Right renal cortex interstitium (tissue), 3 donors: ENCODE data around the gene GUK1. TPM values are rescaled to one million over a fixed set of nuclear protein-coding genes. Genes with fewer than 3 reads are reported as not detected.
"Not testable (repeated sequence)": the region's sequence is repeated elsewhere in the genome, so short reads cannot be mapped to it uniquely, and the experiment has no call there.

Experiments
- DNase-seq, 3 donors: peaks; one replicate each; pipeline ENCODE4 v3.0.0-alpha.2; 2013; ENCODE audit warnings: low read depth in 3 of 3, low spot score in 2 of 3
- polyA plus RNA-seq, 3 donors: library from polyadenylated mRNA; unstranded; fragments of 120-200 nt; gene quantifications; one replicate each; pipeline ENCODE4 v1.2.1, GENCODE V29; 2013; ENCODE audit not compliant: insufficient read length in 3 of 3

The GUK1 gene
- polyA plus RNA-seq, 3 donors = 93.5 to 106 (median 97.6) TPM

- DNase-seq = no peak
These were observed 35.4 kb upstream of the GUK1 start for GRCh38 chr1:228104526-228105269.

GRCh38 chr1:228105270-228105995, 34.6 kb upstream of the GUK1 start:
- no peak for DNase-seq

DNA sequence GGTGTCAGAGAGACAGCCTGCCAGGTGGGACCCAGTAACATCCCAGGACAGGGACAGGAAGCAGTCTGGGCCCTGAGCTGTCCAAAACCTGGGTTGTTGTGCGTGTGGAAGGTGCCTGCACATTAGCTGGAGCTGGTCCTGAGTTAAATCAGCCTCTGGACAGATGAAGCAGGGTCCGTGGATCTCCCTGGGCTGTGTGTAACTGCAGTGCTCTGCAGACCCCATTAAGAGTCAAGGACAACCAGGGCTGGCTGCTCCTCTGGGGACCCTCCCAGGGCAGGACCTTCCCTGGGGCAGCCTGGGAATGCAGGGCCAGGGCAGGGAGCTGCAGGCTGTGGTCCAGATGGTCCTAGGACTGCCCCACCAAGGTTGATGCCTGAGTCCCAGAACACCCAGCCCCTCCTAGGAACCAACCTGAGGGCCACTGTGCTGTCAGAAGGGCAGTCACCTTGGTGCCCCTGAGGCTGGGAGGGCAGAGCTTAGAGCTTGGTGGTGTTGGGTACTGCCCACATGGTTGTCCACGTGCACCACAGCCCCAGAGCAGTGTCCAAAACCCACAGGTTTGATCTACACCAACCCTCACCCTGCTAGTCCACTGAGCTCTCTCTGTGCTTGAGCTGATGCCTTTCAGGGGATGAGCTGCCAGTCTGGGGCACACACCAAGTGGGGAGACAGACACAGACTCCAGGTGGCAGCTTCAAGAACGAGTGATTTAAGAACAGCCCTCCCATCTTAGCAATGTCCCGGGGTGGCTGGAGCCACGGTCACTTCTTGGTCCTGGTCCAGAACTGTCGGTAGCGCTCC, 33.9 kb upstream of the GUK1 start:
- no peak for DNase-seq

DNA sequence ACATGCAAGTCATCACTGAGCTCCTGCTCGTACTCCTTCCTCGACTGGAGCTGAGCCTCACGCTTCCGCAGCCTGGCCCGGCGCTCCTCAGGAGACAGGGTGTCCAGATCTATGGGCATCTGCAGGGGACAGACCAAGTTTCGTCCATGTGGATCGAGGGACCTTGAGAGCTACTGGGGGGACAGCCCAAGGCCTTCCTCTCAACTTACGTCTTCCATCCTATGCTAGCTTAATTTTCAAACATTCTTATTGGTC, 33.4 kb upstream of the GUK1 start:
- DNase-seq = no peak

DNA sequence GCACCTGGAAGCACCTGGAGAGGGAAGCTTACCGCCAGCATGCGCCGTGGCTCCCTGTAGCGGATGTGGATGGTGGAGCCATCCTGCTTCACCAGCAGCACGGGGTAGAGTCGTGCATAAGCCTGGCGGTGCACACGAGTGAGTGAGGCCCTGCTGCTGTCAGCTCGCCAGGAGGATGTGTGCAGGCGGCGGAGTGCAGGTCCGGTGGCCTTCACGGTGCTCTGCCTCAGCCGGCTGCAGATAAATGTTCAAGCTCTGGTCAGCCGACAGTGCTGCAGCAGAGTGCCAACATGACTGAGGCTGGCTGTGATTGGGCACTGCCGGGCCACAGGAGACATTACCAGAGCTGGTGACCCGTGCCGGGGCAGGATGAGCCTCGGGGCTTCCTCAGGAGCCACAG, 32.4 kb upstream of the GUK1 start:
- DNase-seq = no peak

- DNase-seq = no peak
These were observed 31.9 kb upstream of the GUK1 start for GRCh38 chr1:228108055-228108690.

DNA sequence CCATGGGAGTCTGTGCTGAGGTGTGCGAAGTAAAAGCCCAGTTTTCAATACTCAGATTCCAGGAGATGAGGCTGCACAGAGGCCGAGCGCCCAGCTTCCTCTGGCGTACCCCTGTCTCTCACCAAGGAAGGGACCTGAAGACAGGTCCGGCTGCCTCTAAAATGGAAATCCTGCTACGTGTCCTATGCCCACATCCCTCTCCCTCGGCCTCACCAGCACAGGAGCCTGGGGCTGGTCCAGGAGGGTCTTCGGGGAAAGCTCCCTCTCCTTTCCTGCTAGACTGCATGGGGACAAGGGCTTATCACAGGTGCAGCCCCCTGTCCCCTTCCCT, 31.4 kb upstream of the GUK1 start:
- no peak for DNase-seq

DNA sequence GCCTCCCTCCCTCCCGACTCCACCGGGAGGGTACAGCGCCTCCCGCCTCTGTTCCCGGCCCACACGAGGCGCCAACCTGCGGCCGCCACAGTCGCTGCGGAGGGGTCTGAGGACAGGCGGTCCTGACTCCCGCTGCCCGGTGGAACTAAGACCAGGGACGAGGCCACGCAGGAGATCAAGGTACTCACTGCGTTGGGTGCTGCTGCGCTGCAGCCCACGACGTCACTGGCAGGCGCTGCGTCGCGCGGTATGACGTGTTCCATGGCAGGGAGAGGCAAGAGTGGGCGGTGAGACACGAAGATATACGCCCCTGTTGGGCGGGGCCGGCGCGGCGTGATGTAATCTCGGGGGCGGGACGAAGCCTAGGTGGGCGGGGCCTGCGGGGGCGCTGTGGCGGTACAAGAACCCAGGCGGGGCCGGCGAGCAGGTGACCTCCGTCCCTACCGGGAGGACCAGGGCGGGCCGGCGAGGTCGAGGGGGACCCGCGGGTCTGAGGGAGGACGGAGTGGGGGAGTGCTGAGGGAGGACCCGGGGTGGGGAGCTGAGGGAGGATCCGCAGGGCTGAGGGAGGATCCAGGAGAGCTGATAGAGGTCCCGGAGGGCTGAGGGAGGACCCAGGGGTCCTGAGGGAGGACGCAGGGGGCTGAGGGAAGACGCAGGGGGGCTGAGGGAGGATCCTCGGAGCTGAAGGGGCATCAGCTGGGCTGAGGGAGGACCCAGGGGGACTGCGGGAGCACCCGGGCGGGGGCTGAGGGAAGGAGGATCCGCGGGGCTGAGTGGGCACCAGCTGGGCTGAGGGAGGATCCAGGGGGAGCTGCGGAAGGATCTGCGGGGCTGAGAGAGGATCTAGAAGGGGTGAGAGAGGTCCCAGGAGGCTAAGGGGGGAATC, 30.8 kb upstream of the GUK1 start, which contains the start of gene MRPL55:
MRPL55 (minus strand) TSS at position 227 of the 889 bp plus-strand sequence. CDS start 1,039 bp downstream, outside the sequence.
- peak; percentile 89 to 93 (median 92) for DNase-seq

- no peak for DNase-seq
These were observed 30.1 kb upstream of the GUK1 start for GRCh38 chr1:228109962-228110488.

DNA sequence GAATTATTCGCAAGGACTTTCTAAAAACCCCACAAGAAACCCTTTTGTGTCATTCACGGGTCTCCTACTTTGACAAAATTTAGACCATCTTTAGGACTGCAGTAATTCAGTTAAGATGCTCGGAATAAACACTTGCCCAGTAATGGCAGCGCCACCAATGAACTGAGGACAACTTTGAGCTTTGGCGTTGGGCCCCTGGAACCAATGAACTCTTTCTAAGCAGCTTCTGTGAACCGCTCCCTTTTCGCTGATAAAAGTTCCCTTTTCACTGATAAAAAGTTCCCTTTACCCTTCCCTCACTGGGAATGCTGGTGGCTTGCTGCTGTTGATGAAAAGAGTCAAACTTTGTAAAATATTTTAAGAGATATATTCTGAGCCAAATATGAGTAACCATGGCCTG, 29.5 kb upstream of the GUK1 start:
- DNase-seq = no peak

DNA sequence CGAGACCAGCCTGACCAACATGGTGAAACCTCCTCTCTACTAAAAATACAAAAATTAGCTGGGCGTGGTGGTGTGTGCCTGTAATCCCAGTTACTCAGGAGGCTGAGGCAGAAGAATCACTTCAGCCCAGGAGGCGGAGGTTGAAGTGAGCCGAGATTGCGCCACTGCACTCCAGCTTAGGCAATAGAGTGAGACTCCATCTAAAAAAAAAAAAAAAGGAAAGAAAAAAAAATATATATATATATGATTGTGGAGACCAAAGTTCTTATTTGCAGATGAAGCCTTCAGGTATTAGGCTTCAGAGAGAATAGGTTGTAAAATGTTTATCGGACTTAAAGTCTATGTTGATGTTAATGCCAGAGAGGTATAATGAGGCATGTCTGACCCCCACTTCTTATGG, 28.8 kb upstream of the GUK1 start:
- DNase-seq = not testable (repeated sequence)

GRCh38 chr1:228112167-228112566, 27.9 kb upstream of the GUK1 start:
- DNase-seq = no peak

DNA sequence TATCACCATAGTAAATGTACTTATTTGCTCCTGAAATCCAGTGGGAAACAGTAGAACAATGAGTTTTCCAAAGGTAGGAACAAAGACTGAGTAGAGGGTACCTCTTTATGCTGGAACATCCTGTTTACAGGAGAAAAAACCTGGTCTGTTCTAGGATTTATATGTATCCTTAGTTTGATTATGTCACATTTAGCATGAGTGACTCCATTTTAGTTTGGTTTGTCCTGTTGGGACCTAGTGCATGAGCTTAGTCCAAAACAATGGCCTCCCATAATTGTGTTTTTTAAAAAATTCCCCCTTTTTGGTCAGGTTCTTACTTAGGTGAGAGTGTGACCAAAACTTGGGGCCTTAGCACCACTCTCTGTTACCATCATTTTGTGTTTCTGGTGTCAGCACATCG, 27.5 kb upstream of the GUK1 start:
- no peak for DNase-seq

- DNase-seq = no peak
These were observed 25.3 kb upstream of the GUK1 start for GRCh38 chr1:228114827-228115226.

DNA sequence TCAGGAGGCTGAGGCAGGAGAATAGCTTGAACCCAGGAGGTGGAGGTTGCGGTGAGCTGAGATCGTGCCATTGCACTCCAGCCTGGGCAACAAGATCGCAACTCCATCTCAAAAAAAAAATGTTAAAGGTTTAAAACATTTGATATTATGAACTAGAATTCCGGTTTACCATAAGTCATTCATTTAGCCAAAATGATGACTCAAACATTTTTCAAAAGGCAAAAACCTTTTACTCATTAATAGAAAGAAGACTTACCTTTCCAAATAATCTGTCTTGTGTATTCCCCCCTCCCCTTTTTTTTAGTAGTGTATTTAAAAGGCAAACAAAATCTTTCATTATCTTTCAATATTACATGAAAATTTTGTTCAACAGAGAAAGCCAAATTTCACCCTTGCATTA, 22.7 kb upstream of the GUK1 start:
- DNase-seq = no peak

DNA sequence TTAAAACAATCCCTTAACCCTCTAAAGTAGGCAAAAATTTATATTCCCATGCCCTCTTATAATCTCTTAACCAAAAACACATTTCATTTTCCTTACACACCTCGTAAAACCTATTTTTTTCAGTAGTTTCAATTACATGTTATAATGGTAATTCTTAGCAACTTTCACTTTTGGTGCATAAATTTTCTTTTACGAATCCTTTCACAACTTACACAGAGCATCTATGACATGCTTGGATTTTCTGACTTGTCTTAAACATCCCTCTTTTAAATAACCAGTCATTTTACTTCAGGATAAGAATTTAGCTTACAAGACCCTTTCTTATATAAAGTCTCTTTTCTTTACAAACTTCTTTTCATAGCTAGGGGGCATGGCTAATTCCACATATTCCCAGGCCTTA, 22.0 kb upstream of the GUK1 start:
- DNase-seq = no peak

- no peak for DNase-seq
These were observed 19.7 kb upstream of the GUK1 start for GRCh38 chr1:228120351-228120750.

DNA sequence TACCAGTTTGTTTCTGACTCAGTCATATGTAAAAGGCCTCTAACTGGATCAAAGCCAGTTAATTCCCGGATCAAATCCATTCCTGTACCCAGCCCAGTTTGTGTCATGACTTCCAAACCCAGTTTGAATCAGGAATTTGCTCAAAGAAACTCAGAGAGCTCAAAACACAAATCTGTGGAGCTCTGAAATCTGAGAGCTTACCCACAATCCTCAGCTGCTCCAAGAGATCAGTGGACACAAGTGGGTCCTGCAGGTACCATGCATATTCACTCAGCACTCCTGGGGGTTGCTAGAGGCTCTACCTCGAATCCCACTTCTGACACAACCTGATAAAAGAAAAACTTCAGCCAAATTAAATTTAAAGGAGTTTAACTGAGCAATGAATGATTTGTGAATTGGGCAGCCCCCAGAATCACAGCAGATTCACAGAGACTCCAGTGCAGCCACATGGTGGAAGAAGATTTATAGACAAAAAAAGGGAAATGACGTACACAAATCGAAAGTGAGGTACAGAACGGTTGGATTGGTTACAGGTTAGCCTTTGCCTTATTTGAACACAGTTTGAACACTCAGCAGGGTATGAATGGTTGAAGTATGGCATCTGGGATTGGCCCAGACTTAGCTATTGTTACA, 19.1 kb upstream of the GUK1 start:
- no peak for DNase-seq

DNA sequence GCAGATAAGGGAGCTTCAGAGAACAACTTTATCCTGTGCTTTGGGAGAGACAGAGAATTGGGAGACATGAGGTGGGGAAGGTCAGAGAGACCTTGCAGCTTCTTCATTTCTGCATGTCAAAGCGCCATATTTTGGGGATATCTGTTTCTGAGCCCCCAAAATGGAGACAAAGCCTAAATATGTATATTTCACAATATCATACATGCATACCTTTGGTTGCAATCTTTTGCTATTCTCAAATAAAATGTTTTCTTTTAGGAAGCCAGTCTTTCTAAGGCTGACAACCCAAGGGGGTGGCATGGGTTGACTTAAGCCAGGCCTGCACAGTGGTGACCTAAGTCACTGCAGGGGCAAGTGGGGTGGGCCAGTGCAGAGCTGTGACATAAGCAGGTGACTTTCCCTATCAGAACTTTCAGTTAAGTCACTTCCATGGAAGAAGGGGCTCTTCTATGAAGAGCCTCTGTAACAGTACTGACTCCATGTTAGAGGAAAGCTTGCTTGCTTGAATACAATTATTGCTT, 17.1 kb upstream of the GUK1 start:
- DNase-seq = no peak
